GM12864 (cell line): ENCODE measurements around the gene PRKCQ.

Experiments used
- DNase-seq: peaks from one replicate; pipeline ENCODE4 v3.0.0-alpha.2; 2011; ENCODE audit warnings: low read depth
- H3K4me3 ChIP-seq: 2 replicates; pipeline ENCODE4 v1.5.1; 2011; ENCODE audit warnings: mild to moderate bottlenecking, low read depth, low read length, control low read depth
- CTCF ChIP-seq: IDR thresholded peaks from 2 replicates; pipeline ENCODE4 v1.5.1; 2011; ENCODE audit warnings: low read depth, mild to moderate bottlenecking, moderate library complexity, low read length, control low read depth, inconsistent platforms; ENCODE audit errors: missing control alignments

PRKCQ gene

GRCh38 chr10:6580279-6581029, 378 bp upstream of the PRKCQ start:
- DNase-seq = no peak
- peak; percentile 55 for TF ChIP-seq CTCF
- peak overlapping the region; percentile 43; the same call in 1 of the 2 replicates for H3K4me3 ChIP-seq

GRCh38 chr10:6579183-6579903, 733 bp downstream of the PRKCQ start:
- no peak overlapping the region for H3K4me3 ChIP-seq
- DNase-seq = no peak
- peak; percentile 6 for TF ChIP-seq CTCF

- no peak overlapping the region for H3K4me3 ChIP-seq
- no peak for TF ChIP-seq CTCF
- DNase-seq = no peak
Observed at GRCh38 chr10:6578795-6579182, 1.3 kb downstream of the PRKCQ start.

GRCh38 chr10:6578251-6578771, 1.8 kb downstream of the PRKCQ start:
- no peak for DNase-seq
- TF ChIP-seq CTCF = no peak
- no peak overlapping the region for H3K4me3 ChIP-seq

- no peak overlapping the region for H3K4me3 ChIP-seq
- no peak for TF ChIP-seq CTCF
- no peak for DNase-seq
Observed at GRCh38 chr10:6576326-6576725, 3.8 kb downstream of the PRKCQ start.

GRCh38 chr10:6574664-6575176, 5.4 kb downstream of the PRKCQ start:
- no peak for TF ChIP-seq CTCF
- H3K4me3 ChIP-seq = no peak overlapping the region

More at GRCh38 chr10:6574664-6575176, 5.4 kb downstream of the PRKCQ start:
- no peak for DNase-seq
